GM10266 (cell line): ENCODE results near the gene PNPLA5.

Experiments used
- DNase-seq: peaks from one replicate; pipeline ENCODE4 v3.0.0; 2012; ENCODE audit errors: extremely low spot score
- CTCF ChIP-seq: IDR thresholded peaks from 2 replicates; pipeline ENCODE4 v1.5.1; 2012; ENCODE audit warnings: mild to moderate bottlenecking, low read depth; ENCODE audit not compliant: control insufficient read depth, insufficient read depth; ENCODE audit errors: missing control alignments

Gene PNPLA5

GRCh38 chr22:43849731-43850130, 42.1 kb downstream of the PNPLA5 start:
- no peak for TF ChIP-seq CTCF
- DNase-seq, result no peak

GRCh38 chr22:43848366-43849171, 43.2 kb downstream of the PNPLA5 start:
- no peak for TF ChIP-seq CTCF

GRCh38 chr22:43847376-43848289, 44.2 kb downstream of the PNPLA5 start:
- TF ChIP-seq CTCF, result no peak
- DNase-seq, result no peak

More at GRCh38 chr22:43848366-43849171, 43.2 kb downstream of the PNPLA5 start:
- DNase-seq, result no peak

GRCh38 chr22:43846966-43847365, 44.8 kb downstream of the PNPLA5 start:
- DNase-seq, result no peak
- TF ChIP-seq CTCF, result no peak

GRCh38 chr22:43845981-43846380, 45.8 kb downstream of the PNPLA5 start:
- DNase-seq, result no peak
- no peak for TF ChIP-seq CTCF

GRCh38 chr22:43844560-43845545, 47.0 kb downstream of the PNPLA5 start:
- TF ChIP-seq CTCF, result no peak
- DNase-seq, result no peak
